ENCODE data around the gene WWC1.

DNA sequence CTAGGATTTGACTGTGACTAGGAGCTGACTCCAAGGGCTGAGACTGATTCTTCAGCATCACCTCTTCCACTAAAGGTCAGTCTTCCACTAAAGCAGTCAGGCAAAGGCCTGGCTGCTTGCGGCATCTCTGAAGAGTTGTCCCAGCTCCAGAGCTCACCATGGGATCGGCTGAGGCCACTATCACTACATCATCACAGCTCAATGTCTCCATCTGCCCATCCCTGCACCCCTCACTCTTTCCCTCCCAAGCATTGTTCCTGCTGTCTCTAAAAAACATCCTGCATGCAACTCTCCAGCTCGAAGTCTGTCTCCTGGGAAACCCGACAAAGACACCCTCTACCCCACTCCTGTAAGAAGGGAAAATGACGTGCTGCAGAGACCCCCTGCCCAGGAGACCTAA, 15.5 kb upstream of the WWC1 start:
- TF ChIP-seq CTCF (IDR thresholded peaks at IDR 0.05; ENCODE audit: insufficient read depth, low read depth, low read length) (no peak), EZH2 (IDR thresholded peaks at IDR 0.05; ENCODE audit: insufficient read depth, low read length) (no peak)
